ENCODE data around the gene OR4C3. TPM values are rescaled to one million over a fixed set of nuclear protein-coding genes. Genes with fewer than 3 reads are reported as not detected.
"Not testable (repeated sequence)": the region's sequence is repeated elsewhere in the genome, so short reads cannot be mapped to it uniquely, and the experiment has no call there.

Gene OR4C3
- total RNA-seq, 3 donors from 2014 or later (not counting 1 experiment from before 2014, with no cell fraction given), result not detected

DNA sequence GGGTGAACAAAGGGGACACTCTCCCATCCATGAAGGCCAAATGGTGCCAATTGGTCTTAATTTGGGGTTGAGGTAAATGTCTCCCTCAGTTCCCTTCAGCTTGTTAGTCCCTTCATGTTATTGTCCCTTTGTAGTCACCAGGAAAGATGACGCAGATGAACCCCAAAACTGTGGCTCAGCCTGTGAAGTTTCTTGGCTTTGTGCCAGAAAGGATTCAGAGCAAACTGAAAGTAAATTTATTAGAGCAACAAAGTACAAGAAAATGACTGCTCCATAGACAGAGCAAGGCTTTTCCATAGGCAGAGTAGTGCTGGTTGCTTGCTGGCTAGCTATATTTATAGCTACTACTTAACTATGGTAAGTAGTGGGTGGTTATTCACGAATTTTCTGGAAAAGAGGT lies 16.7 kb downstream of the OR4C3 start:
- H3K4me1 ChIP-seq (ENCODE audit: control insufficient read depth, insufficient read depth, low read length), result peaks cover 4% of the 10 kb centered on the region
- no peaks in the 10 kb centered on the region for H3K36me3 ChIP-seq (ENCODE audit: control insufficient read depth, insufficient read depth, low read length)
- H3K4me1 Mint-ChIP-seq, result peaks cover 0 to 9% of the 10 kb centered on the region in 2 donors
- H3K9me3 Mint-ChIP-seq, result peaks cover 4 to 8% of the 10 kb centered on the region in 2 donors
- intact Hi-C loops (cut with micrococcal nuclease), result no loop called here
- no peak overlapping the region for H3K4me3 ChIP-seq (ENCODE audit: low read length)
- DNase-seq (peak in 1 of 2 donors; percentile 42), ATAC-seq (no peak)
- H3K27ac Mint-ChIP-seq, result no peak overlapping the region
- H3K27me3 ChIP-seq (ENCODE audit: control insufficient read depth, insufficient read depth, low read length), result no peaks in the 10 kb centered on the region
- TF ChIP-seq, protein P1, sequence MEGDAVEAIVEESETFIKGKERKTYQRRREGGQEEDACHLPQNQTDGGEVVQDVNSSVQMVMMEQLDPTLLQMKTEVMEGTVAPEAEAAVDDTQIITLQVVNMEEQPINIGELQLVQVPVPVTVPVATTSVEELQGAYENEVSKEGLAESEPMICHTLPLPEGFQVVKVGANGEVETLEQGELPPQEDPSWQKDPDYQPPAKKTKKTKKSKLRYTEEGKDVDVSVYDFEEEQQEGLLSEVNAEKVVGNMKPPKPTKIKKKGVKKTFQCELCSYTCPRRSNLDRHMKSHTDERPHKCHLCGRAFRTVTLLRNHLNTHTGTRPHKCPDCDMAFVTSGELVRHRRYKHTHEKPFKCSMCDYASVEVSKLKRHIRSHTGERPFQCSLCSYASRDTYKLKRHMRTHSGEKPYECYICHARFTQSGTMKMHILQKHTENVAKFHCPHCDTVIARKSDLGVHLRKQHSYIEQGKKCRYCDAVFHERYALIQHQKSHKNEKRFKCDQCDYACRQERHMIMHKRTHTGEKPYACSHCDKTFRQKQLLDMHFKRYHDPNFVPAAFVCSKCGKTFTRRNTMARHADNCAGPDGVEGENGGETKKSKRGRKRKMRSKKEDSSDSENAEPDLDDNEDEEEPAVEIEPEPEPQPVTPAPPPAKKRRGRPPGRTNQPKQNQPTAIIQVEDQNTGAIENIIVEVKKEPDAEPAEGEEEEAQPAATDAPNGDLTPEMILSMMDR (IDR thresholded peaks at IDR 0.05), result no peak
- no peak overlapping the region for H3K4me3 Mint-ChIP-seq
- H3K27ac ChIP-seq (ENCODE audit: low read length), result no peak overlapping the region
- no peaks in the 10 kb centered on the region for H3K27me3 Mint-ChIP-seq (ENCODE audit: low read depth in 2 of 2)
- no peaks in the 10 kb centered on the region for H3K36me3 Mint-ChIP-seq
- H3K9me3 ChIP-seq (ENCODE audit: control insufficient read depth, insufficient read depth, low read length), result peaks cover 7% of the 10 kb centered on the region
- WGBS (ENCODE audit: insufficient coverage), result 49% methylated on average over 2 of the region's 2 CpGs

DNA sequence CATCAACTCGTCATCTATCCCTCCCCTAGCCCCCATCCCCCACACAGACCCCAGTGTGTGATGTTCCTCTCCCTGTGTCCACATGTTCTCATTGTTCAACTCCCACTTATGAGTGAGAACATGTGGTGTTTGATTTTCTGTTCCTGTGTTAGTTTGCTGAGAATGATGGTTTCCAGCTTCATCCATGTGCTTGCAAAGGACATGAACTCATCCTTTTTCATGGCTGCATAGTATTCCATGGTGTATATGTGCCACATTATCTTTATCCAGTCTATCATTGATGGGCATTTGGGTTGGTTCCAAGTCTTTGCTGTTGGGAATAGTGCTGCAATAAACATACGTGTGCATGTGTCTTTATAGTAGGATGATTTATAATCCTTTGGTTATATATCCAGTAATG lies 17.8 kb downstream of the OR4C3 start:
- H3K4me3 Mint-ChIP-seq; H3K27me3 Mint-ChIP-seq (ENCODE audit: low read depth in 2 of 2); H3K36me3 ChIP-seq (ENCODE audit: control insufficient read depth, insufficient read depth, low read length); H3K27ac Mint-ChIP-seq; H3K4me1 Mint-ChIP-seq; ATAC-seq; DNase-seq; intact Hi-C loops (cut with micrococcal nuclease); H3K9me3 ChIP-seq (ENCODE audit: control insufficient read depth, insufficient read depth, low read length); H3K27me3 ChIP-seq (ENCODE audit: control insufficient read depth, insufficient read depth, low read length); H3K36me3 Mint-ChIP-seq; H3K4me1 ChIP-seq (ENCODE audit: control insufficient read depth, insufficient read depth, low read length); H3K27ac ChIP-seq (ENCODE audit: low read length); H3K4me3 ChIP-seq (ENCODE audit: low read length): not testable (repeated sequence)
- WGBS (ENCODE audit: insufficient coverage), result 57% methylated on average over 2 of the region's 2 CpGs
- H3K9me3 Mint-ChIP-seq, result peaks cover 6 to 10% of the 10 kb centered on the region in 2 donors

DNA sequence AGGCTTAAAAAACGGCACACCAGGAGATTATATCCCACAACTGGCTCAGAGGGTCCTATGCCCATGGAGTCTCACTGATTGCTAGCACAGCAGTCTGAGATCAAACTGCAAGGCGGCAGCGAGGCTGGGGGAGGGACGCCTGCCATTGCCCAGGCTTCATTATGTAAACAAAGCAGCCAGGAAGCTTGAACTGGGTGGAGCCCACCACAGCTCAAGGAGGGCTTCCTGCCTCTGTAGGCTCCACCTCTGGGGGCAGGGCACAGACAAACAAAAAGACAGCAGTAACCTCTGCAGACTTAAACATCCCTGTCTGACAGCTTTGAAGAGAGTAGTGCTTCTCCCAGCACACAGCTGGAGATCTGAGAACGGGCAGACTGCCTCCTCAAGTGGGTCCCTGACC lies 21.6 kb downstream of the OR4C3 start:
- H3K9me3 Mint-ChIP-seq, result peaks cover 11% of the 10 kb centered on the region in 2 donors
- H3K27me3 Mint-ChIP-seq (ENCODE audit: low read depth in 2 of 2); intact Hi-C loops (cut with micrococcal nuclease); H3K27me3 ChIP-seq (ENCODE audit: control insufficient read depth, insufficient read depth, low read length); H3K36me3 ChIP-seq (ENCODE audit: control insufficient read depth, insufficient read depth, low read length); H3K4me1 Mint-ChIP-seq; H3K36me3 Mint-ChIP-seq; ATAC-seq; H3K4me3 Mint-ChIP-seq; H3K27ac ChIP-seq (ENCODE audit: low read length); H3K4me3 ChIP-seq (ENCODE audit: low read length); H3K9me3 ChIP-seq (ENCODE audit: control insufficient read depth, insufficient read depth, low read length); DNase-seq; H3K27ac Mint-ChIP-seq; H3K4me1 ChIP-seq (ENCODE audit: control insufficient read depth, insufficient read depth, low read length): not testable (repeated sequence)
- 65% methylated on average over 5 of the region's 5 CpGs for WGBS (ENCODE audit: insufficient coverage)

DNA sequence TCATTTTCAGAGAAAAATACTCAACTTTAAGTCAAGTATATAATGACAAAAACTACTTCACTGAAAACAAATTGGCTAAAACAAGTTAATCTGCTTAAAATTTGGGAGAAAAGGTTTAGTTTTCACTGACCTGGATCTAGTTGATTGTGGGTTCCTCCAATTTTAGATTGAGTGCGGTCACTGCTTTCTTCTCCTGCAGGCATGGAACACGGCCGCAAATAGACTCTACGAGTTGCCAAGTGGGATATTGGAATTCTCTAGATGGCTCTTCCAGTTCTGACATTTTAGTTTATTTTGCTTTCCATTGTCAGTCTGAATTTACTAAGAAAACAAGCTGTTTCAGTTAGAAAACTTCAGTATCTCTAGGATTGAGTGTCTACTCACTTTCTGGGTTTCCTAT lies 29.3 kb downstream of the OR4C3 start:
- 94% methylated on average over 4 of the region's 4 CpGs for WGBS (ENCODE audit: insufficient coverage)
- intact Hi-C loops (cut with micrococcal nuclease), result no loop called here

More for the DNA sequence above, 29.3 kb downstream of the OR4C3 start:
- H3K4me3 Mint-ChIP-seq, result no peak overlapping the region
- H3K27me3 Mint-ChIP-seq (ENCODE audit: low read depth in 2 of 2), result no peaks in the 10 kb centered on the region
- no peak for ATAC-seq
- no peaks in the 10 kb centered on the region for H3K27me3 ChIP-seq (ENCODE audit: control insufficient read depth, insufficient read depth, low read length)
- H3K4me1 ChIP-seq (ENCODE audit: control insufficient read depth, insufficient read depth, low read length), result no peaks in the 10 kb centered on the region
- H3K4me1 Mint-ChIP-seq, result no peaks in the 10 kb centered on the region
- H3K9me3 Mint-ChIP-seq, result peaks cover 10% of the 10 kb centered on the region in 2 donors
- no peak overlapping the region for H3K27ac ChIP-seq (ENCODE audit: low read length)
- no peaks in the 10 kb centered on the region for H3K36me3 Mint-ChIP-seq
- H3K36me3 ChIP-seq (ENCODE audit: control insufficient read depth, insufficient read depth, low read length), result no peaks in the 10 kb centered on the region
- H3K4me3 ChIP-seq (ENCODE audit: low read length), result no peak overlapping the region
- TF ChIP-seq, protein P1 (IDR thresholded peaks at IDR 0.05), result no peak
- H3K9me3 ChIP-seq (ENCODE audit: control insufficient read depth, insufficient read depth, low read length), result peaks cover 3% of the 10 kb centered on the region
- no peak for DNase-seq
- no peak overlapping the region for H3K27ac Mint-ChIP-seq

Data from natural killer cell (primary cell).